Dermis microvascular lymphatic vessel endothelial cell (primary cell): ENCODE results near the gene SYNPO2. TPM values are rescaled to one million over a fixed set of nuclear protein-coding genes. Genes with fewer than 3 reads are reported as not detected.
A peak's percentile ranks its signal among the peaks of the same experiment; 100 is the strongest.
"Not testable (repeated sequence)": the region's sequence is repeated elsewhere in the genome, so short reads cannot be mapped to it uniquely, and the experiment has no call there.

Experiments used
- DNase-seq, 2 donors: peaks; one replicate each; pipeline versions ENCODE4 v3.0.0 to v3.0.0-alpha.2; 2010; ENCODE audit warnings: low read depth in 2 of 2
- total RNA-seq: library from RNA; depleted of rRNA; stranded (reverse); fragments of >200 nt; gene quantifications from 2 replicates; pipeline ENCODE4 v1.2.1, GENCODE V29; 2014

The SYNPO2 gene
- total RNA-seq, 1 donor from 2014 or later: under 0.01 TPM

GRCh38 chr4:118878507-118878906, 10.1 kb upstream of the SYNPO2 start:
- not testable (repeated sequence) for DNase-seq

GRCh38 chr4:118879409-118879808, 9.2 kb upstream of the SYNPO2 start:
- DNase-seq: no peak

- DNase-seq: no peak
These were observed 7.0 kb upstream of the SYNPO2 start for GRCh38 chr4:118881512-118882146.

- DNase-seq: no peak
These were observed 4.8 kb upstream of the SYNPO2 start for GRCh38 chr4:118883861-118884260.

- no peak for DNase-seq
These were observed 3.9 kb upstream of the SYNPO2 start for GRCh38 chr4:118884716-118885115.

DNA sequence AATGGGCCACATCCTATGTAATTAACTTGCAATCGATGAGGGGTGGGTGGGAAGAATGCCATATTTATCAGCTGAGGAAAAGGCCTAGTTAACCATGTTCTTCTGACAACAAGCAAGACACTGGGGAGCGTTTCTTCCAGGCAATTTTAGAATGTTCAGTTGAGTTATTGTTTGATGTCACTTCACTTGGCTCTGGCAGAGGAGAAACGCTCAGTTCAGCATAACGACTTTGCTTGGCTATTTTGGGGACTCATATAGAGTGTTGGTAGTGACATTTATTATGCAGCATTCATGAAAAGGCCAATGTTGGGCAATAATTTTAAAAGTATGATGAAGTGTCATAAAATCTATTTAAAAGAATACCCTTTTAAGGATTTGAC, 648 bp downstream of the SYNPO2 start:
- DNase-seq: no peak

- no peak for DNase-seq
These were observed 5.4 kb downstream of the SYNPO2 start for GRCh38 chr4:118894034-118894433.

- DNase-seq: no peak
These were observed 9.6 kb downstream of the SYNPO2 start for GRCh38 chr4:118898221-118898620.

GRCh38 chr4:118898684-118899138, 10.1 kb downstream of the SYNPO2 start:
- no peak for DNase-seq

DNA sequence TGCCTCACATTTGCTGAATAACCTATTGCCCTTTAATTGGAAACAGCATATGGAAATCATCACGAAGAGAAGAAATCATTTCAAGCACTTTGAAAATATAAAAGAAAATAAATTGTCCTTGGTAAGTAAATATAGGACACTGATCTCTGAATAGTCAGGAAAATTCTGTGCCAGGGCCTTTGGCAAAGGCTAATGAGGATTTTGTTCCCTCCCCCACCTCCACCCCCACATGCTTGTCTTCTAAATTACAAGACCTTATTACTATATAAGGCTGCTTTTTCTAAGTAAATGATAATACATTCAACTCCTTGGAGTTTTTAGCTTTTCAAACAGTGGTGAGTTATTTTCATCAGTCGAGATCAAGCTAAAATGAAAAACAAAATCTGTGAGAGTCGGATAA, 15.8 kb downstream of the SYNPO2 start:
- DNase-seq: no peak

- DNase-seq: no peak
These were observed 16.3 kb downstream of the SYNPO2 start for GRCh38 chr4:118904935-118905334.

GRCh38 chr4:118905566-118905965, 16.9 kb downstream of the SYNPO2 start:
- peak in 1 of 2 donors; percentile 73 for DNase-seq

GRCh38 chr4:118909173-118909956, 20.7 kb downstream of the SYNPO2 start:
- no peak for DNase-seq

DNA sequence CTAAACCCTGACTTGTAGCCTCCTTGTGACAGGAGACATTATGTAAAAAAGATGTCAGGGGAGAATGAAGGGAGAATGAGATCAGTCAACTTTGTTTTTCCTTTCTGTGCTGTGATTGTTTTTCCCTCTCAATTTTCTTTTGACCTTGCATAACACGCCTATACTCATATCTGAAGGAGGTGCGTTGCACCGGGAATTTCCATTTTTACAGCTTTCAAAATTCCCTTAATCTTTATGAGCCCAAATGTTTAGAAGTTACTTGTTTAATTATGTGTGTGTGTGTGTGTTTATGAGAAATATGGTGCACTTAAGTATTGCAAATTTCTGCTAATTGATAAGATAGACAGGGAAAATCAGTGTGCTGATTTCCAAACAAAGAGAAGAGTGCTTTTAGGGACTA, 21.6 kb downstream of the SYNPO2 start:
- DNase-seq: no peak

DNA sequence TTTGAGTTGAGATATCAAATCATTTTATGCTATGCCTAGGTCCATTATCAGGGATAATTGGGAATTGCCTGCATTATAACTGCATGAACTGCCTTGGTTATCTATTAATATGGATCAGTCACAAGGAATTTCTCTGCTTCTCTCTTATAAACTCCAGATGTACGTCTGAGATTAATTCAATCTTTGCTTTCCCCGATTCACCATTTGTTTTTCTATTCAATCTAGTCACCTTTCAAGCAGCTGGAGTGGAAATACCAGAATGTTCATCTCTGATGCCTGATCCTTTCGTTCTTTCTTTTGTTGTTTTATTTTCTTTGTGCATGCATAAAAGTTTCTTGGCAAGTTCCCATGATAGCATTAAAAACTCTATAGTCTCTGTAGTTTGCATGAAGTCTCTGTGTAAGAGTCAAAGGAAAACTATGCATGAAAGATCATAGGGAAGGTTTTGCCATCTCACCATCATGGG, 22.6 kb downstream of the SYNPO2 start:
- DNase-seq: no peak

DNA sequence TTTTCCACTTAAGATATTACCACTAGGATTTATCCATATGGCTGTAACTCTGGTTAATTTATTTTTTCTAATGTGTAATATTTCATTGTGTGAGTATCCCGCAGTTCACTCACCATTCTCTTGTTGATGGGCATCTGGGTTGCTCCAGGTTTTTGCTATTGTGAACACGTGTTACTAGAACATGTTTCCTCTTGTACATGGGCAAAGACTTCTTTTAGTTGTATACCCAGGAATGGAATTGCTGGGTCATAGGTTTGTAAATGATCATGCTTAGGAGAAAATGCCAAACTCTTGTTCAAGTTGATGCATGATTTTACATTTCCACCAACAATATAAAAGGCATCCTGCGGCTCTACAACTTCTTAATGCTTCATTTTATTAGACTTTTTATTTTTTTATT, 26.8 kb downstream of the SYNPO2 start:
- DNase-seq: no peak

DNA sequence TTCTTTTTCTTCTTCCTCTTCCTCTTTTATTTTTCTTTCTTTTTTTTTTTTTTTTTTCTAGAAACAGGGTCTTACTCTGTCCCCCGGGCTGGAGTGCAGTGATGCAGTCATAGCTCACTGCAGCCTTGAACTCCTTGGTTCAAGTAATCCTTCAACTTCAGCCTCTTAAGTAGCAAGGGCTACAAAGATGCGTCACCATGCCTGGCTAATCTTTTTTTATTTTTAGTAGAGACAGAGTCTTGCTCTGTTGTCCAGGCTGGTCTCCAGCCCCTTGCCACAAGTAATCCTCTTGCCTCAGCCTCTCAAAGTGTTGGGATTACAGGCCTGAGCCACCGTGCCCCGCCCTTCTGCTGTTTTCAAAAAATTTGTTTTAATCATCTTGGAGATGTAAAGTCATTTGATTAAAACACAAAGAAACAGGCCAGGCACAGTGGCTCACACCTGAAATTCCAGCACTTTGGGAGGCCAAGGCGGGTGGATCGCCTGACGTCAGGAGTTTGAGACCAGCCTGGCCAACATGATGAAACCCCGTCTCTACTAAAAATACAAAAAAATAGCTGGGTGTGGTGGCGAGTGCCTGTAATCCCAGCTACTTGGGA, 28.1 kb downstream of the SYNPO2 start:
- no peak for DNase-seq

GRCh38 chr4:118917582-118917981, 28.9 kb downstream of the SYNPO2 start:
- no peak for DNase-seq

GRCh38 chr4:118918388-118918787, 29.7 kb downstream of the SYNPO2 start:
- peak; percentile 2 to 69 for DNase-seq

DNA sequence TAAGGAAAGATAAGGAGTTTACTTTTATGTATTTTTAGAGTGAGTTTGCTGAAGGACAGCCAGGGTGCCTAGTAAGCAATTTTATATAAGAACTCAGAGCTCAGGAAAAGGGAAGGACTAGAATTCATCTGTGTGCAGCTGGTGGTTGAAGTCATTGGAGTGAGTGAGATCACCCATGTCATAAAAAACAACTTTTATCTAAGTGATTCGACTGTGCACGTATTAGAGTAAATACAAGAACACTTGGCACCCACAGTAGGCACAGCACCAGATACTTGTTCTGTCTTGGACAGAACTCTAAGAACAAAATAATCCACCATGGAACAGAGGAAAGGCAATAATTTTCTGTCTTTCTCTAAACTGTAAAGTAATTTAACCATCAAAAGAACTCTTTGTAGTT, 31.6 kb downstream of the SYNPO2 start:
- DNase-seq: no peak

- DNase-seq: no peak
These were observed 33.1 kb downstream of the SYNPO2 start for GRCh38 chr4:118921786-118922185.

DNA sequence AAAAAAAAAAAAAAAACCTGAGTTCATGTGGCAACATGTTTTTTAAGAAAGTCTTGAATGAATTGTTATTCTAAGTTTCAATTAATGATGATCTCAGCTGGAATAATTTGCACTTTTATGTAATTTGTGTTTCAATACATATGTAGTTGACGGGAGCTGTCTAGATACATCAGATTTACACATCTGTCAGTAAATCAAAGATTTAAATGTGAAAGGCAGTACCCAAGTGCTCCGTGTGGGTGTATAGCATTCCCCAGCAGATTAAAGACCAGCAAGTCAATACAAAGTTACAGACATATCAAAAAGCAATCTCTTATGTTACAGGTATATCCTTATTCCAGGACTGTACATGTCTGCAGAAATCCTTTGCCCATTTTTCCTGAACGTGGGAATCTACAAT, 35.2 kb downstream of the SYNPO2 start:
- no peak for DNase-seq

- no peak for DNase-seq
These were observed 39.3 kb downstream of the SYNPO2 start for GRCh38 chr4:118927974-118928373.
